Breast epithelium (tissue), 4 donors: ENCODE results near the gene PDCD1. TPM values are rescaled to one million over a fixed set of nuclear protein-coding genes. Genes with fewer than 3 reads are reported as not detected.
"Not testable (repeated sequence)": the region's sequence is repeated elsewhere in the genome, so short reads cannot be mapped to it uniquely, and the experiment has no call there.

Experiments
- DNase-seq, 2 donors: peaks; one replicate each; pipeline ENCODE4 v3.0.0-alpha.2; 2019; ENCODE audit warnings: low spot score in 2 of 2
- H3K27ac ChIP-seq, 2 donors: fragments of 200-600 bp; sonication (generic) in 1 of 2; one replicate each; pipeline ENCODE4 v1.5.1; 2016 to 2019; ENCODE audit warnings: mild to moderate bottlenecking in 1 of 2
- H3K27me3 ChIP-seq, 2 donors: fragments of 200-600 bp; sonication (generic) in 1 of 2; one replicate each; pipeline versions ENCODE4 v1.5.1 to v1.6.0; 2017 to 2019; ENCODE audit warnings: control low read depth in 1 of 2, mild to moderate bottlenecking in 1 of 2
- H3K36me3 ChIP-seq: fragments of 200-600 bp; one replicate; pipeline ENCODE4 v1.5.1; 2019
- H3K4me1 ChIP-seq, 2 donors: fragments of 200-600 bp; sonication (generic); one replicate each; pipeline ENCODE4 v1.5.1; 2016 to 2019; ENCODE audit warnings: control low read depth in 1 of 2
- H3K4me3 ChIP-seq, 3 donors: fragments of 200-600 bp; sonication (generic); 1 replicate in 2 of 3; 2 replicates in 1 of 3; pipeline ENCODE4 v1.5.1; 2016 to 2019; ENCODE audit warnings: mild to moderate bottlenecking in 3 of 3, moderate library complexity in 2 of 3
- H3K9me3 ChIP-seq, 2 donors: fragments of 200-600 bp; sonication (generic) in 1 of 2; one replicate each; pipeline ENCODE4 v1.5.1; 2016 to 2019; ENCODE audit warnings: control low read depth in 1 of 2
- CTCF ChIP-seq, 3 donors: fragments of 450-650 bp; IDR thresholded peaks; one replicate each; pipeline ENCODE4 v1.5.1; 2016 to 2017; ENCODE audit warnings: antibody characterized with exemption in 3 of 3, mild to moderate bottlenecking in 3 of 3, moderate library complexity in 3 of 3
- POLR2A ChIP-seq: fragments of 450-650 bp; IDR thresholded peaks from one replicate; pipeline ENCODE4 v1.6.1; 2016; ENCODE audit warnings: antibody characterized with exemption, mild to moderate bottlenecking, moderate library complexity
- POLR2AphosphoS5 ChIP-seq, 3 donors: sonication (generic); formaldehyde crosslinking; IDR thresholded peaks; one replicate each; pipeline ENCODE4 v1.6.1; 2017; ENCODE audit warnings: antibody characterized with exemption in 3 of 3
- intact Hi-C: fragments of 100-400 bp; cut with DNase I; formaldehyde crosslinking; loops from one replicate; pipeline ENCODE4 v1.15.1; 2023; ENCODE audit warnings: low total_unique reads
- total RNA-seq, 3 donors: library from RNA; depleted of rRNA; stranded (reverse); fragments of >200 nt; gene quantifications; one replicate each; pipeline ENCODE4 v1.1.0, GENCODE V29; 2016

The PDCD1 gene
- total RNA-seq, 3 donors from 2014 or later: 0.16 to 0.88 (median 0.33) TPM

GRCh38 chr2:241808721-241809382 is 49.8 kb downstream of the PDCD1 start, which contains the start of gene NEU4:
Gene NEU4 (plus strand): TSS chr2:241809193. CDS start chr2:241814485, 5,292 bp downstream.
- no peak for DNase-seq
- Histone ChIP-seq H3K27ac (no peak within 1 kb of the TSS), H3K9me3 (no peaks in the 10 kb centered on the region), H3K27me3 (peaks cover 0 to 11% of the 10 kb centered on the region in 2 donors), H3K36me3 (no peaks in the 10 kb centered on the region), H3K4me1 (no peaks in the 10 kb centered on the region), H3K4me3 (no peak within 1 kb of the TSS)
- intact Hi-C loops: no loop called here
- no peak for TF ChIP-seq POLR2A
- TF ChIP-seq POLR2AphosphoS5 (IDR thresholded peaks at IDR 0.05): no peak
- no peak for TF ChIP-seq CTCF (IDR thresholded peaks at IDR 0.05)

- no peak overlapping the region for H3K27ac ChIP-seq
- TF ChIP-seq POLR2A (no peak), POLR2AphosphoS5 (IDR thresholded peaks at IDR 0.05) (no peak), CTCF (IDR thresholded peaks at IDR 0.05) (no peak)
- peaks cover 0 to 17% of the 10 kb centered on the region in 2 donors for H3K27me3 ChIP-seq
- H3K36me3 ChIP-seq: no peaks in the 10 kb centered on the region
- DNase-seq: no peak
- intact Hi-C loops: no loop called here
- no peaks in the 10 kb centered on the region for H3K4me1 ChIP-seq
- H3K9me3 ChIP-seq: no peaks in the 10 kb centered on the region
- H3K4me3 ChIP-seq: no peak overlapping the region
Measured at GRCh38 chr2:241808051-241808720, 50.5 kb downstream of the PDCD1 start.

DNA sequence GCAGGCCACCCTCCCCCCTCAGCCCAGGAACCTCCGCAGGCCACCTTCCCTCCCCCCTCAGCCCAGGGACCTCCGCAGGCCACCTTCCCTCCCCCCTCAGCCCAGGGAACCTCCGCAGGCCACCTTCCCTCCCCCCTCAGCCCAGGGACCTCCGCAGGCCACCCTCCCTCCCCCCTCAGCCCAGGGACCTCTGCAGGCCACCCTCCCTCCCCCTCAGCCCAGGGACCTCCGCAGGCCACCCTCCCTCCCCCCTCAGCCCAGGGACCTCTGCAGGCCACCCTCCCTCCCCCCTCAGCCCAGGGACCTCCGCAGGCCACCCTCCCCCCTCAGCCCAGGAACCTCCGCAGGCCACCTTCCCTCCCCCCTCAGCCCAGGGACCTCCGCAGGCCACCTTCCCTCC is 52.5 kb downstream of the PDCD1 start:
- peaks cover 0 to 23% of the 10 kb centered on the region in 2 donors for H3K27me3 ChIP-seq
- H3K4me1 ChIP-seq, H3K27ac ChIP-seq, H3K4me3 ChIP-seq, H3K36me3 ChIP-seq, H3K9me3 ChIP-seq, DNase-seq, intact Hi-C loops: not testable (repeated sequence)

DNA sequence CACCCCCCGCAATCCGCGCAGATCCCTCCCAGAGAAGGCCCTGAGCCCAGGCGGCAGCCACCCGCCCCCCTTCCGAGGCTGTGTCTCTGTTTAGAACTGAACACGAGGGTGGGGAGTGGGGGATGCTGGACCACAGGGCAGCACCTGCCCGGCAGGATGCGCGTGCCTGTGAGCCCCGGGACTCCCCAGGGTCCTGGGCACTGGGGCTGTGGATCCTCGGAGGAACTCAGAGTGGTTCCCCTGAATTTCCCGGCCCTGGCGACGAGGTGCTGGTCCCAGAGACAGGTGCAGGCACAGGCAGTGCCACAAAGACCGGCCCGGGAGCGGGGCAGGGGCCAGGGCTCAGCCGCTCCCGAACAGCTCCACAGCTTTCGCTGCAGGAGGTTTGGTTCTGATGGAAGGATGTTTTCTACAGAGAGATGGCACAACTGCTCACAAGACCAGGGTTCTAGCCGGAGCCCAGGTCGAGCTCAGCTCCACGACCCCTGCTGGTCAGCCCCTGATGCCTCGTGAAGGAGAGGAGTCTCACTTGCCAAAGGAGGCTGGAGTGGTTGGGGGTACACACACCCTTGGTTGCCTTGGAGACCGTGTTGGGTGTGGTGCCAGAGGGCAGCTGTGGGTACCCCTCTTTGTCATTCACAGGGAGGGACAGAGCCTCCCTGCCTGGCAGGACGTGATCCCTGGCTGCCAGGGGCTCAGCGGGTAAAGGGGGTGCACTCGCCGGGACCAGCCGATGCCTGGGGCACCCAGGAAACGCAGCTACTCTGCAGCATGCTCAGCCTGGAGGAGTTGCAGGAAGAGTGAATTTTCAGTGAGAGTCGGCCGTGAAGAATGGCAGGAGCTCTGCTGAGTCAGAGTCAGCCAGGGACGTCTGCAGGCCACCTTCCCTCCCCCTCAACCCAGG is 54.1 kb downstream of the PDCD1 start:
- peak overlapping the region; percentile 40 to 69 (median 42) for H3K4me3 ChIP-seq
- H3K27ac ChIP-seq: no peak overlapping the region
- H3K4me1 ChIP-seq: no peaks in the 10 kb centered on the region
- peaks cover 0 to 23% of the 10 kb centered on the region in 2 donors for H3K27me3 ChIP-seq
- TF ChIP-seq POLR2AphosphoS5 (IDR thresholded peaks at IDR 0.05) (no peak), POLR2A (no peak), CTCF (IDR thresholded peaks at IDR 0.05) (no peak)
- no peaks in the 10 kb centered on the region for H3K36me3 ChIP-seq
- no peak for DNase-seq
- no peaks in the 10 kb centered on the region for H3K9me3 ChIP-seq
- intact Hi-C loops: no loop called here

DNA sequence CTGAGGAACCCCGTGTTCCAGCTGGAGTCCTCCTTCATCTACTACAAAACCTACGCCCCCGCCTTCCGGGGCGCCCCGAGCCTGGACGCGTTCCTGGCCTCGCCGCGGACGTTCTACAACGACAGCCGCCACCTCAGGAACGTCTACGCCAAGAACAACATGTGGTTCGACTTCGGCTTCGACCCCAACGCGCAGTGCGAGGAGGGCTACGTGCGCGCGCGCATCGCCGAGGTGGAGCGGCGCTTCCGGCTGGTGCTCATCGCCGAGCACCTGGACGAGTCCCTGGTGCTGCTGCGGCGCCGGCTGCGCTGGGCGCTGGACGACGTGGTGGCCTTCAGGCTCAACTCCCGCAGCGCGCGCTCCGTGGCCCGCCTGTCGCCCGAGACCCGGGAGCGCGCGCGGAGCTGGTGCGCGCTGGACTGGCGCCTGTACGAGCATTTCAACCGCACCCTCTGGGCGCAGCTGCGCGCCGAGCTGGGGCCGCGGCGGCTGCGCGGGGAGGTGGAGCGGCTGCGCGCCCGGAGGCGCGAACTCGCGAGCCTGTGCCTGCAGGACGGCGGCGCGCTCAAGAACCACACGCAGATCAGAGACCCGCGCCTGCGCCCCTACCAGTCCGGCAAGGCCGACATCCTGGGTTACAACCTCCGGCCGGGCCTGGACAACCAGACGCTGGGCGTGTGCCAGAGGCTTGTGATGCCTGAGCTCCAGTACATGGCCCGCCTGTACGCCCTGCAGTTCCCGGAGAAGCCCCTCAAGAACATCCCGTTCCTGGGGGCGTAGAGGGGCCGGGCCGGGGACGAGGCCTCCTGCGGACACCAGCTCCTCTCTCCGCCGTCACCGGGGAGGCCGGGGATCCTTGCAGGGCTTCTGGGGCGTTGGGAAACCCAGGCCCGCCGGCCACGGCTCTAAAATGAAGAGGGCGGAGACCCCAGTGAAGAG is 55.0 kb downstream of the PDCD1 start:
- H3K36me3 ChIP-seq: no peaks in the 10 kb centered on the region
- DNase-seq: no peak
- no peak for TF ChIP-seq POLR2AphosphoS5 (IDR thresholded peaks at IDR 0.05)
- TF ChIP-seq CTCF (IDR thresholded peaks at IDR 0.05): no peak
- TF ChIP-seq POLR2A: no peak
- peak overlapping the region; percentile 40 to 69 (median 42) for H3K4me3 ChIP-seq
- intact Hi-C loops: no loop called here
- H3K27ac ChIP-seq: no peak overlapping the region
- H3K27me3 ChIP-seq: peaks cover 0 to 23% of the 10 kb centered on the region in 2 donors
- no peaks in the 10 kb centered on the region for H3K9me3 ChIP-seq
- no peaks in the 10 kb centered on the region for H3K4me1 ChIP-seq
